H1 (cell line): ENCODE measurements around the gene COTL1. TPM values are rescaled to one million over a fixed set of nuclear protein-coding genes. Genes with fewer than 3 reads are reported as not detected.

Experiments used
- CTCF ChIA-PET: fragments of 300-600 bp; sonication (Branson Sonifier 250); formaldehyde crosslinking; loops from one replicate; lab custom pipeline; 2021; ENCODE audit not compliant: partially characterized antibody; lab: Charles Lee
- POLR2A ChIA-PET: fragments of 300-600 bp; sonication (Branson Sonifier 250); formaldehyde crosslinking; loops from one replicate; lab custom pipeline; 2021; ENCODE audit warnings: inconsistent platforms; ENCODE audit not compliant: partially characterized antibody; lab: Charles Lee
- DNase-seq, 2 experiments: peaks; one replicate each; pipeline versions ENCODE4 v3.0.0 to v3.0.0-alpha.2; 2010 to 2022; ENCODE audit warnings: low spot score in 2 of 2, low read depth in 1 of 2, mixed read lengths in 1 of 2
- FAIRE-seq: peaks from 2 replicates; lab custom pipeline; 2011; peaks lifted over from hg19 to GRCh38; lab: Jason Lieb, UNC
- H2AFZ ChIP-seq: 2 replicates; pipeline ENCODE4 v1.8.1; 2012; ENCODE audit warnings: low read length, inconsistent platforms
- H2AK5ac ChIP-seq: 2 replicates; pipeline ENCODE4 v1.6.1; 2013; ENCODE audit warnings: low read depth, low read length
- H2BK120ac ChIP-seq: replicated peaks from 2 replicates; pipeline ENCODE3; 2013; ENCODE audit warnings: low read depth, low read length, inconsistent platforms
- H2BK12ac ChIP-seq: 2 replicates; pipeline ENCODE4 v1.6.1; 2013; ENCODE audit warnings: low read depth, low read length
- H2BK15ac ChIP-seq: 2 replicates; pipeline ENCODE4 v1.6.1; 2013; ENCODE audit warnings: low read length
- H2BK20ac ChIP-seq: 2 replicates; pipeline ENCODE4 v1.6.1; 2013; ENCODE audit warnings: low read length
- H2BK5ac ChIP-seq: 2 replicates; pipeline ENCODE4 v1.6.1; 2013; ENCODE audit warnings: low read depth, low read length
- H3K14ac ChIP-seq: 2 replicates; pipeline ENCODE4 v1.6.1; 2013; ENCODE audit warnings: inconsistent platforms; ENCODE audit not compliant: insufficient read length
- H3K18ac ChIP-seq: 2 replicates; pipeline ENCODE4 v1.6.1; 2013; ENCODE audit warnings: low read length; ENCODE audit errors: extremely low read depth
- H3K23ac ChIP-seq: 2 replicates; pipeline ENCODE4 v1.6.1; 2013; ENCODE audit warnings: inconsistent platforms; ENCODE audit not compliant: insufficient read length
- H3K23me2 ChIP-seq: 2 replicates; pipeline ENCODE4 v1.6.1; 2013; ENCODE audit warnings: low read depth, low read length
- H3K27ac ChIP-seq: 2 replicates; pipeline ENCODE4 v1.6.1; 2011; ENCODE audit warnings: low read depth, low read length, inconsistent platforms
- H3K27me3 ChIP-seq, 4 experiments: replicated peaks in 1 of 4; 1 replicate in 1 of 4; 2 replicates in 3 of 4; pipeline versions ENCODE4 v1.6.1 to v1.8.1; 2011 to 2013; ENCODE audit warnings: low read length in 3 of 4, mild to moderate bottlenecking in 3 of 4, inconsistent platforms in 2 of 4, mixed read lengths in 2 of 4, moderate library complexity in 1 of 4; ENCODE audit not compliant: control insufficient read depth in 3 of 4, insufficient read depth in 3 of 4; ENCODE audit errors: extremely low read depth in 1 of 4
- H3K36me3 ChIP-seq, 4 experiments: 2 replicates each; pipeline versions ENCODE4 v1.6.1 to v1.8.1; 2011 to 2013; ENCODE audit warnings: mild to moderate bottlenecking in 4 of 4, low read length in 3 of 4, moderate library complexity in 2 of 4, control low read depth in 1 of 4, inconsistent platforms in 1 of 4; ENCODE audit not compliant: insufficient read depth in 4 of 4, control insufficient read depth in 2 of 4
- H3K4ac ChIP-seq: replicated peaks from 2 replicates; pipeline ENCODE3; 2013; ENCODE audit warnings: low read length, low read depth, mixed read lengths, inconsistent platforms; ENCODE audit not compliant: insufficient read length
- H3K4me1 ChIP-seq, 4 experiments: replicated peaks in 1 of 4; 1 replicate in 1 of 4; 2 replicates in 3 of 4; pipeline versions ENCODE4 v1.6.1 to v1.8.1; 2011 to 2013; ENCODE audit warnings: low read length in 3 of 4, inconsistent platforms in 2 of 4, mixed read lengths in 1 of 4; ENCODE audit not compliant: insufficient read depth in 4 of 4, control insufficient read depth in 3 of 4
- H3K4me2 ChIP-seq, 2 experiments: 2 replicates each; pipeline versions ENCODE4 v1.6.1 to v1.8.1; 2011 to 2013; ENCODE audit warnings: low read depth in 2 of 2, low read length in 2 of 2, control low read depth in 1 of 2, inconsistent platforms in 1 of 2, mild to moderate bottlenecking in 1 of 2; ENCODE audit not compliant: insufficient read depth in 1 of 2
- H3K4me3 ChIP-seq, 4 experiments: fragments of 200-600, 300-600 bp in 1 of 4; sonication (generic), shearing (Covaris generic), sonication (Bioruptor Twin) in 1 of 4; 2 replicates each; pipeline versions ENCODE4 v1.5.1 to v1.8.1; 2011 to 2016; ENCODE audit warnings: low read length in 4 of 4, low read depth in 3 of 4, control low read depth in 2 of 4, inconsistent platforms in 2 of 4, mild to moderate bottlenecking in 2 of 4, mixed read lengths in 1 of 4, moderate library complexity in 1 of 4; ENCODE audit not compliant: insufficient read depth in 2 of 4; ENCODE audit errors: extremely low read depth in 1 of 4
- H3K56ac ChIP-seq: replicated peaks from 2 replicates; pipeline ENCODE3; 2013; ENCODE audit warnings: low read depth, mild to moderate bottlenecking, mixed read lengths, low read length, inconsistent platforms; ENCODE audit not compliant: insufficient read length
- H3K79me1 ChIP-seq: 2 replicates; pipeline ENCODE4 v1.6.1; 2013; ENCODE audit warnings: low read depth, low read length, control low read depth
- H3K79me2 ChIP-seq, 2 experiments: 2 replicates each; pipeline versions ENCODE4 v1.6.1 to v1.8.1; 2012 to 2013; ENCODE audit warnings: low read length in 2 of 2, mild to moderate bottlenecking in 2 of 2, inconsistent platforms in 1 of 2; ENCODE audit not compliant: insufficient read depth in 2 of 2, control insufficient read depth in 1 of 2
- H3K9ac ChIP-seq, 4 experiments: replicated peaks in 1 of 4; 1 replicate in 1 of 4; 2 replicates in 3 of 4; pipeline versions ENCODE4 v1.6.1 to v1.8.1; 2011 to 2013; ENCODE audit warnings: low read depth in 3 of 4, low read length in 3 of 4, control low read depth in 2 of 4, mild to moderate bottlenecking in 2 of 4, moderate library complexity in 2 of 4, inconsistent platforms in 1 of 4; ENCODE audit errors: extremely low read depth in 1 of 4
- H3K9me3 ChIP-seq, 2 experiments: 2 replicates each; pipeline versions ENCODE4 v1.6.1 to v1.8.1; 2012 to 2013; ENCODE audit warnings: mild to moderate bottlenecking in 2 of 2, moderate library complexity in 2 of 2, control low read depth in 1 of 2, inconsistent platforms in 1 of 2, low read depth in 1 of 2, low read length in 1 of 2, mixed read lengths in 1 of 2; ENCODE audit not compliant: insufficient read depth in 2 of 2
- H4K20me1 ChIP-seq, 2 experiments: replicated peaks in 1 of 2; 2 replicates each; pipeline versions ENCODE3 to v1.8.1; 2011 to 2013; ENCODE audit warnings: inconsistent platforms in 2 of 2, low read length in 2 of 2, mild to moderate bottlenecking in 1 of 2; ENCODE audit not compliant: insufficient read depth in 2 of 2, control insufficient read depth in 1 of 2
- H4K5ac ChIP-seq: 2 replicates; pipeline ENCODE4 v1.6.1; 2013; ENCODE audit warnings: low read length, low read depth, mixed read lengths, inconsistent platforms; ENCODE audit not compliant: insufficient read length
- H4K8ac ChIP-seq: 2 replicates; pipeline ENCODE4 v1.8.0; 2013; ENCODE audit warnings: mild to moderate bottlenecking, moderate library complexity, low read length, inconsistent platforms; ENCODE audit not compliant: insufficient read depth; ENCODE audit errors: extremely low read depth
- H4K91ac ChIP-seq: replicated peaks from 2 replicates; pipeline ENCODE3; 2013; ENCODE audit warnings: low read length, mixed read lengths, inconsistent platforms; ENCODE audit not compliant: insufficient read length
- BRCA1 ChIP-seq: IDR thresholded peaks from 2 replicates; pipeline ENCODE4 v1.6.1; 2012; ENCODE audit warnings: low read depth, low read length, improper control_type of control experiment
- HDAC2 ChIP-seq, 2 experiments: fragments of 300-600 bp in 1 of 2; sonication (generic) in 1 of 2; IDR thresholded peaks; 2 replicates each; pipeline ENCODE4 v1.6.1; 2011 to 2012; ENCODE audit warnings: low read depth in 2 of 2, low read length in 2 of 2, mild to moderate bottlenecking in 2 of 2, moderate library complexity in 2 of 2, borderline replicate concordance in 1 of 2, inconsistent platforms in 1 of 2
- JUN ChIP-seq: IDR thresholded peaks from 2 replicates; pipeline ENCODE4 v1.6.1; 2011; ENCODE audit warnings: low read depth, mild to moderate bottlenecking, improper control_type of control experiment, low read length
- NRF1 ChIP-seq: IDR thresholded peaks from 2 replicates; pipeline ENCODE4 v1.6.1; 2011; ENCODE audit warnings: mild to moderate bottlenecking, low read depth, low read length, improper control_type of control experiment
- RBBP5 ChIP-seq: IDR thresholded peaks from 2 replicates; pipeline ENCODE4 v1.7.1; 2012; ENCODE audit warnings: low read depth, mild to moderate bottlenecking, inconsistent platforms, low read length, moderate library complexity, borderline replicate concordance
- TAF7 ChIP-seq: optimal IDR thresholded peaks from 2 replicates; pipeline ENCODE3; 2011; ENCODE audit warnings: low read depth, mild to moderate bottlenecking, inconsistent platforms, low read length, moderate library complexity, borderline replicate concordance
- TBP ChIP-seq: IDR thresholded peaks from 2 replicates; pipeline ENCODE4 v1.6.1; 2011; ENCODE audit warnings: low read depth, low read length, improper control_type of control experiment
- TCF12 ChIP-seq: IDR thresholded peaks from 2 replicates; pipeline ENCODE4 v1.6.1; 2011; ENCODE audit warnings: low read depth, mild to moderate bottlenecking, low read length
- WGBS, 2 experiments: shearing (Covaris generic) in 1 of 2; methylation state at CpG; one replicate each; pipeline versions ENCODE4 v1.1.6 to v1.1.7; 2013 to 2015; ENCODE audit warnings: low lambda C conversion rate in 2 of 2, mixed read lengths in 2 of 2, inconsistent platforms in 1 of 2, low coverage in 1 of 2, missing lambda C conversion rate in 1 of 2; ENCODE audit not compliant: insufficient replicate concordance in 2 of 2, insufficient coverage in 1 of 2, insufficient read length in 1 of 2; ENCODE audit errors: extremely low coverage in 1 of 2, missing lambda C conversion rate in 1 of 2; 5-methylcytosine and 5-hydroxymethylcytosine counted together
- polyA plus RNA-seq, 7 experiments: library from polyadenylated mRNA; depleted of rRNA in 3 of 7; stranded (reverse) in 5 of 7; unstranded in 2 of 7; fragments of >200 nt in 5 of 7; fragments of 200-250 nt in 2 of 7; gene quantifications; 1 replicate in 5 of 7; 2 replicates in 1 of 7; 4 replicates in 1 of 7; pipeline versions ENCODE4 v1.2.1 to v1.2.3, GENCODE V29; 2011 to 2013; ENCODE audit warnings: missing spikeins in 2 of 7, mixed read lengths in 2 of 7
- total RNA-seq: library from RNA; stranded (reverse); fragmentation: NEBNext Ultra II Directional; extraction: Animal tissue kit (Norgen Biotek cat#: 25700); gene quantifications from 2 replicates; pipeline ENCODE4 v1.2.1, GENCODE V29; 2021
- TF ChIP-seq, protein P1 (sequence below), 3 experiments: IDR thresholded peaks; 1 replicate in 2 of 3; 2 replicates in 1 of 3; pipeline versions ENCODE4 v1.5.1 to v1.6.1; 2011; ENCODE audit warnings: low read length in 3 of 3, mild to moderate bottlenecking in 3 of 3, inconsistent platforms in 2 of 3, low read depth in 1 of 3, moderate library complexity in 1 of 3; ENCODE audit not compliant: insufficient read depth in 1 of 3; ENCODE audit errors: control extremely low read depth in 1 of 3

The COTL1 gene
- total and polyA plus RNA-seq, 2 of the 8 experiments (the other 6 are each of a cell fraction or from before 2014, with no cell fraction given), result 59.2 to 183 TPM

DNA sequence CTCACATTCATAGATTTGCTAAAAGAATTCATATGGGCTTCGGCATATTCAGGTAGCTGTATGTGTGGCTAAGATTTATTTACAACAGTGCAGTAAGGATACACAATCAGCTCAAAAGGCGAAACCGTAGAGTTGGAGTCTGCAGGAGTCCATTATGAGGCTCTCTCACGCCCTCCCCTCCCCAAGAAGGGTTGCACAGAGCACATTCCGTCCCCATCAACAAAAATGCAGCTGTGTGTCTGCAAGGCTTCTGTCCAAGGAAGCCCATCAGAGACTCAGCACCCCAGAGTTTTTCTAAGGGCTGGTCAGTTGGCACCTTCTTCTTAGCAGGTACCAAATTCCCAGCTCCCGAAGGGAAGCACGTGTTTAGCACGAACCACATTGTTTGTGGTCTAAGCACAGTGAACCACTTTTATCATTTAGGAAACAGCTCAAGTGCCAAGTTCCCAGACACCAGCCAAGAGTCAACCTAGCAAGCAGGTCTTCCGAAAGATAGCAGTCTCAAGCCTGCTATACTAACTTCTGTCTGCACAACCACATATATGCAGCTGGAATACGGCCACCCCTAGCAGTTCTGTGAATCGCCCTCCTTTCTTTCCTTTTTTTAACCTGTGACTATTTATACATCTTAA lies 84.9 kb downstream of the COTL1 start:
- FAIRE-seq (no peak), DNase-seq (no peak)
- no peak overlapping the region for H3K14ac ChIP-seq
- H2BK120ac ChIP-seq, result peak overlapping the region; percentile 12
- 0 out of 2 replicates have a peak overlapping the region, but pooled peaks have one; percentile 61 for H2BK5ac ChIP-seq
- no peak overlapping the region for H4K5ac ChIP-seq
- peak overlapping the region; percentile 36 for H3K4ac ChIP-seq
- H3K79me2 ChIP-seq, result no peaks in the 10 kb centered on the region
- no peak overlapping the region for H3K23ac ChIP-seq
- H2BK20ac ChIP-seq, result peak overlapping the region; percentile 75; the same call in 1 of the 2 replicates
- H3K18ac ChIP-seq, result peak overlapping the region; percentile 27; the same call in 1 of the 2 replicates
- H3K27ac ChIP-seq, result no peak overlapping the region
- peak overlapping the region; percentile 94; the same call in 1 of the 2 replicates for H2BK12ac ChIP-seq
- H2BK15ac ChIP-seq, result no peak overlapping the region
- H2AK5ac ChIP-seq, result peak overlapping the region; percentile 42; the same call in 1 of the 2 replicates
- peaks cover 13 to 30% (median 18%) of the 10 kb centered on the region in 4 experiments for H3K4me1 ChIP-seq
- H3K27me3 ChIP-seq, result no peaks in the 10 kb centered on the region; a peak in 1 of 7 replicates
- H3K4me2 ChIP-seq, result 0 out of 4 replicates have a peak overlapping the region, but pooled peaks of 1 of the 2 experiments have one; percentile 11
- H4K91ac ChIP-seq, result peak overlapping the region; percentile 22
- H3K79me1 ChIP-seq, result no peaks in the 10 kb centered on the region
- peaks cover 7 to 10% of the 10 kb centered on the region in 2 experiments; a peak in 3 of 4 replicates for H3K9me3 ChIP-seq
- no peaks in the 10 kb centered on the region for H3K23me2 ChIP-seq
- H3K36me3 ChIP-seq, result no peaks in the 10 kb centered on the region
- H4K20me1 ChIP-seq, result no peaks in the 10 kb centered on the region
- H3K56ac ChIP-seq, result no peak overlapping the region
- H3K9ac ChIP-seq, result no peak overlapping the region
- H3K4me3 ChIP-seq, result no peak overlapping the region
- H2AFZ ChIP-seq, result no peak overlapping the region
- WGBS, 2 experiments, result 83% methylated on average over 11 of the region's 11 CpGs; no CpG with 5 or more reads in 1 of the 2 experiments
- ChIA-PET CTCF (interaction anchor here (0.7 to 2.3 kb wide), 14 partner anchors 8 to 193 kb away, joined by 3 to 8 read pairs (median 3); no protein-coding TSS in a partner anchor), POLR2A (interaction anchor here (0.7 to 1.8 kb wide), 9 partner anchors 12 to 34 kb away, joined by 3 to 8 read pairs (median 4); no protein-coding TSS in a partner anchor)
- H4K8ac ChIP-seq, result no peak overlapping the region
- TF ChIP-seq HDAC2 (IDR thresholded peaks at IDR 0.05; ENCODE audit: borderline replicate concordance in 1 of 2, low read depth in 2 of 2, low read length in 2 of 2), result no peak
- TF ChIP-seq TCF12, result no peak
- TF ChIP-seq NRF1, result no peak
- TF ChIP-seq, protein P1, sequence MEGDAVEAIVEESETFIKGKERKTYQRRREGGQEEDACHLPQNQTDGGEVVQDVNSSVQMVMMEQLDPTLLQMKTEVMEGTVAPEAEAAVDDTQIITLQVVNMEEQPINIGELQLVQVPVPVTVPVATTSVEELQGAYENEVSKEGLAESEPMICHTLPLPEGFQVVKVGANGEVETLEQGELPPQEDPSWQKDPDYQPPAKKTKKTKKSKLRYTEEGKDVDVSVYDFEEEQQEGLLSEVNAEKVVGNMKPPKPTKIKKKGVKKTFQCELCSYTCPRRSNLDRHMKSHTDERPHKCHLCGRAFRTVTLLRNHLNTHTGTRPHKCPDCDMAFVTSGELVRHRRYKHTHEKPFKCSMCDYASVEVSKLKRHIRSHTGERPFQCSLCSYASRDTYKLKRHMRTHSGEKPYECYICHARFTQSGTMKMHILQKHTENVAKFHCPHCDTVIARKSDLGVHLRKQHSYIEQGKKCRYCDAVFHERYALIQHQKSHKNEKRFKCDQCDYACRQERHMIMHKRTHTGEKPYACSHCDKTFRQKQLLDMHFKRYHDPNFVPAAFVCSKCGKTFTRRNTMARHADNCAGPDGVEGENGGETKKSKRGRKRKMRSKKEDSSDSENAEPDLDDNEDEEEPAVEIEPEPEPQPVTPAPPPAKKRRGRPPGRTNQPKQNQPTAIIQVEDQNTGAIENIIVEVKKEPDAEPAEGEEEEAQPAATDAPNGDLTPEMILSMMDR (IDR thresholded peaks at IDR 0.05; ENCODE audit: control extremely low read depth in 1 of 3, insufficient read depth in 1 of 3, low read depth in 1 of 3, low read length in 3 of 3), result no peak
- TF ChIP-seq TBP, result no peak
- no peak for TF ChIP-seq JUN
- no peak for TF ChIP-seq BRCA1
- no peak for TF ChIP-seq TAF7
- no peak for TF ChIP-seq RBBP5
